GM06990 (cell line): ENCODE measurements around the gene HOXA6.
A peak's percentile ranks its signal among the peaks of the same experiment; 100 is the strongest.

Experiments used
- DNase-seq: peaks from one replicate; pipeline ENCODE4 v3.0.0-alpha.2; 2011; ENCODE audit not compliant: insufficient read length; ENCODE audit errors: extremely low read depth
- H3K27me3 ChIP-seq: replicated peaks from 2 replicates; pipeline ENCODE4 v1.6.0; 2011; ENCODE audit warnings: low read length; ENCODE audit not compliant: control insufficient read depth, insufficient read depth
- H3K36me3 ChIP-seq: 2 replicates; pipeline ENCODE4 v1.5.1; 2011; ENCODE audit warnings: low read length; ENCODE audit not compliant: control insufficient read depth, insufficient read depth
- H3K4me3 ChIP-seq: replicated peaks from 2 replicates; pipeline ENCODE4 v1.5.1; 2011; ENCODE audit warnings: low read depth, mild to moderate bottlenecking, control low read depth, low read length
- TF ChIP-seq, protein P1 (sequence below): IDR thresholded peaks from 2 replicates; pipeline ENCODE4 v1.5.1; 2011; ENCODE audit warnings: low read length, control low read depth, mild to moderate bottlenecking, inconsistent platforms; ENCODE audit not compliant: insufficient read depth, poor library complexity, severe bottlenecking

Gene HOXA6

DNA sequence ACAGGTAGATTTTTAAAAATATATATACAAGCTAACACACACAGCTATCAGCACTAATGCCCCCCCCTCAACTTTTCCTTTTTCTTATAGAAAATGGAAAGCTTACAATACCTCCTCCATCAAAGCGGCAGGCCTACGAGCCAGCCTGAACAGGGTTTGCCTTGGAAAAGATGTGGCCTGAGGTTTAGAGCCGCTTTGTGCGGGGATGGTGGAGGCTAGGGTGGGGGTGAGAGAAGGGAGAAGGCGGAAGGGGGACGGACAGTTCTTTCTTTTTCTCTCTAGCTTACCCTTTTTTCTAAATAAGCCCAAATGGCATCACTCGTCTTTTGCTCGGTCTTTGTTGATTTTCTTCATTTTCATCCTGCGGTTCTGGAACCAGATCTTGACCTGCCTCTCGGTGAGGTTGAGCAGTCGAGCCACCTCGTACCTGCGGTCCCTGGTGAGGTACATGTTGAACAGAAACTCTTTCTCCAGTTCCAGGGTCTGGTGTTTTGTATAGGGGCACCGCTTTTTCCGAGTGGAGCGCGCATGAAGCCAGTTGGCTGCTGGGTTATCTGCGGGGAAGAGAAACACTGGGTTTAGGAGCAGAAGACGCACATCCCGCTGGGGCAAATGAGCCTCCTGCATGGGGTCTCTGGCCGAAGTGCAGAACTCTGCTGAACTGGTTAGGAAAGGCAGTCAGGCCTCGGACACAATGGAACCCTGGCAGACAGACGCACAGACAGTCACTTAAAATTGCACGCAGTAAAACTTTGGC lies 15.9 kb upstream of the HOXA6 start:
- TF ChIP-seq, protein P1, sequence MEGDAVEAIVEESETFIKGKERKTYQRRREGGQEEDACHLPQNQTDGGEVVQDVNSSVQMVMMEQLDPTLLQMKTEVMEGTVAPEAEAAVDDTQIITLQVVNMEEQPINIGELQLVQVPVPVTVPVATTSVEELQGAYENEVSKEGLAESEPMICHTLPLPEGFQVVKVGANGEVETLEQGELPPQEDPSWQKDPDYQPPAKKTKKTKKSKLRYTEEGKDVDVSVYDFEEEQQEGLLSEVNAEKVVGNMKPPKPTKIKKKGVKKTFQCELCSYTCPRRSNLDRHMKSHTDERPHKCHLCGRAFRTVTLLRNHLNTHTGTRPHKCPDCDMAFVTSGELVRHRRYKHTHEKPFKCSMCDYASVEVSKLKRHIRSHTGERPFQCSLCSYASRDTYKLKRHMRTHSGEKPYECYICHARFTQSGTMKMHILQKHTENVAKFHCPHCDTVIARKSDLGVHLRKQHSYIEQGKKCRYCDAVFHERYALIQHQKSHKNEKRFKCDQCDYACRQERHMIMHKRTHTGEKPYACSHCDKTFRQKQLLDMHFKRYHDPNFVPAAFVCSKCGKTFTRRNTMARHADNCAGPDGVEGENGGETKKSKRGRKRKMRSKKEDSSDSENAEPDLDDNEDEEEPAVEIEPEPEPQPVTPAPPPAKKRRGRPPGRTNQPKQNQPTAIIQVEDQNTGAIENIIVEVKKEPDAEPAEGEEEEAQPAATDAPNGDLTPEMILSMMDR = no peak
- Histone ChIP-seq H3K27me3 (peaks cover 3% of the 10 kb centered on the region), H3K4me3 (no peak overlapping the region), H3K36me3 (no peaks in the 10 kb centered on the region)
- DNase-seq = no peak

DNA sequence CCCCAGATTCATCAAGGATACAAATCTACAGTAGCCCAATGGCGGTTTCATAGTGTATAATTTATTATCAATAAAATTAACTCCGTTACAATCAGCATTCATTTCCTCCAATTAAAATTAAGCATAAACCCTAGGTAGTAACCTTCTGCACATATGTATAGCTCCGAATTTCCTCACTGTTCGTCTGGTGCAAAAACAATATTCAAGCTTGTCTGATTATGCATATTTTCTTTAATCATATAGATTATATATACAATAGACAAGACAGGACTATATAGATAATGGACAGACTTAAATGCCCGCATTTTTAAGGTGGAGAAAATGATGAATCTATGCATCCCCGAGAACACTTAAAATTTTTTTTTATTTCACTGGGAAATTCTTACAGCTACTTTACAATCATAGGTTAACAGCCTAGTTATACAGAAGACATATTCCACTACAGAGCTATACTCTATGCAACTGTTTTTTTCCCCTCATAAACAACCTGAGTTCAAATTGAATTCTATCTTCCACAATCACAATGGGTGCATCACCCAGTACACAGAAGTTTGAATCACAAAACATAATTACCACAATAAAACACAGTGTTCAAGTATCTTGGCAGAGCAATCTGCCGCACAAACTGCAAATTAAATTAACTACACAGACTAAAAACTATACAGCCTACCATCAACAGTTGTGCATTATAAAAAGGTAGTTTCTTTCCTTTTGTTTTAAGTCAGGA lies 15.2 kb upstream of the HOXA6 start:
- Histone ChIP-seq H3K27me3 (peaks cover 2% of the 10 kb centered on the region), H3K36me3 (no peaks in the 10 kb centered on the region), H3K4me3 (no peak overlapping the region)
- TF ChIP-seq, protein P1 = no peak
- DNase-seq = no peak

DNA sequence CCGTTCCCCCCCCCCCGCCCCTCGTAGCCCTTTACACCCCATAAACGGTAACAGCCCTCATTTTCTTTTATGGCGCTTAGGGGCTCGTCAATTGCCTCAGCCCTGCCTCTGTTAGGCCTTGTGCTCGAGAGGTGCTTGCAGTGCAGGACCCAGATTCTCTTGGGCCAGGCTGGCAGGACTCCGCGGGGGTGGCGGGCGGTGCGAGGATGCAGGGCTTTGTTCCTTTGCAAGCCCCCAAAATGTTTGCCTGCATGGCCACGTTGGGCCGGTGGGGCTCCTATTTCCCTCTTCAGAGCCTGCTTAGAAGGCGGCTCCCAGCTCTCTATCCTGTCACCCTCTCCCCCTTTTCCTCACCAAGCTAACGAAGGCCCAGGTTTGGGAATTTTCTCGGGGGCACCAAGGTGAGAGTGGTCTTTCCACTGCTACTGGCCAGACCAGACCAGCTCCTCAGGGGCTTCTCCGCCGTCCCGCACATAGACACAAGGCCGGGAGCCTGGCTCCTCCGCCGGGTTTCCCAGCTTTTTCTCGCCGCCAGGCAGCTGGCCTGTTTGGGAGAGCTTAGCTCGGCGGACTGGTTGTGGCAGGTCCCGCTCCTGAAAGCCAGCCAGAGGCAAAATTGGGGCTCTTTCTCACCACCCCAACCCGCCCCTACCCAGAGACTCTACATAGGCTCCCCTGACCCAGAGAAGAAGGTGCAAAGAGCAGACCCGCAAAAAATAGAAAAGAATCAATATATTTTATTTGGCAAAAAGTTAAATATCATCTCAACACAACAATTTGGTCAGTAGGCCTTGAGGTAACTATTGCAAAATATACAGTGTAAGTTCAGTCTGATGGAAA lies 14.4 kb upstream of the HOXA6 start:
- TF ChIP-seq, protein P1 = no peak
- H3K36me3 ChIP-seq = no peaks in the 10 kb centered on the region
- peaks cover 2% of the 10 kb centered on the region for H3K27me3 ChIP-seq
- H3K4me3 ChIP-seq = no peak overlapping the region; the same call in 1 of the 2 replicates
- no peak for DNase-seq

DNA sequence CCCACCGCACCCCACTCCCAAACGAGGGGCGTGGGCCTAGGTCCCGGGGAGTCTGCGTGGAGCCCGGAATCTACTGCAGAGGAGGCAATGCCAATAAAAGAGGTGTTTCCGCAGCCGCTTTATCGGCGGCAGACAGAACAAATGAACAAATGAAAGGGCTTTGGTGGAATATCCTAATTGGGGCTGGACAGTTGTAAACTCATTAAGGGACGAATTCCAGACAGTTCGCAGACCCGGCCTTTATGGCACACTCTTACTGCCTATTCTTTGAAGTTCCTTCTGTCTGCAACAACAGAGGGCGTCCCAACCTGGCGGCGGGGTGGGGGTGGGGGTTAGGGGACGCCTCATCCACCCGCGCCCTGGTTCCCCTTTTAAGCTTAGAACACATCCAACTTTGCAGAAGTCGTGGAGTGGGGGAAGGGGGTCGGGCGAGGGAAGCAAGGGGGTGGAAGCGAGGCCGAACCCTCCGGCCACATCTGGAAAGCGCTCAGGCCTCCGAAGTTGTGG lies 13.7 kb upstream of the HOXA6 start:
- TF ChIP-seq, protein P1 = no peak
- Histone ChIP-seq H3K27me3 (peaks cover 2% of the 10 kb centered on the region), H3K36me3 (no peaks in the 10 kb centered on the region), H3K4me3 (peak overlapping the region; percentile 65)
- DNase-seq = no peak

DNA sequence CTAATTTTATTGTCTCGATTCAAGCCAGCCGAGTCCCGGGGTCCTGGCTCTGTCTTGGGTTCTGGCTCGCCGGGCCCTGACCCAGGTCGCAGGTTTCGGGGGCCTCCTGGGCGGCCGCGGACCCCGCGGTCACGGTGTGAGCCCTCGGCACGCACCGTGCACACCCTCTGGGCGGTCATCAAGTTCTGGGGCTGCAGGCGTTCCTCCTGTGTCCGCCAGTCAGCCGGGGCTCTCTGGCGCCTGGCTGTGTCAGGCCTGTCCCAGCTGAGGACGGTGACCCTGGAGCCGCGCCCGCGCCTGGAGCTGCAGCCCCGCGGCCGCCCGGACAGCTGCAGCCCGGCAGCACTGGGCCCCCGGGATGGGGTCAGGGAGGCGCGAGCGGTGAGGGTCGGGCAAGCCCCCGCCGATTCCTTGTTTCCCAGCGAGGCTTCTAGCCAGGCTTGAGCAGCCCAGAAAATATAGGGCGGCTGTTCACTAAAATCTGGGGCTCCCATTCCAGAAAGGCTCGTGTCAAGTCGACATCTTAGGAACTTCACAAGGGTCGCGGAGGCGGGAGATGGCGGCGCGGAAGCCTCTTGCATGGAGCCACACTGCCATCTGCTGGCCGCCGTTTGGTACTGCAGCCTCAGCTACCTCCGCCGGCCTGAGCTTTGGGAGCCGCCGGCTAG lies 13.1 kb upstream of the HOXA6 start:
- Histone ChIP-seq H3K27me3 (peaks cover 2% of the 10 kb centered on the region), H3K4me3 (peak overlapping the region; percentile 65), H3K36me3 (no peaks in the 10 kb centered on the region)
- peak; percentile 83 for DNase-seq
- TF ChIP-seq, protein P1 = peak; percentile 94
